A204.1 (cell line): ENCODE results near the gene PHLDA2.

Source experiments
- FAIRE-seq: peaks from 2 replicates; lab custom pipeline; 2012; peaks lifted over from hg19 to GRCh38; lab: Jason Lieb, UNC

The PHLDA2 gene

GRCh38 chr11:2881076-2881980 lies 47.9 kb downstream of the PHLDA2 start:
- FAIRE-seq = no peak

- no peak for FAIRE-seq
Measured at GRCh38 chr11:2880646-2881045, 48.6 kb downstream of the PHLDA2 start.

GRCh38 chr11:2878782-2879181 lies 50.4 kb downstream of the PHLDA2 start:
- no peak for FAIRE-seq
